Fibroblast of lung (primary cell): ENCODE results near the gene NOL11. TPM values are rescaled to one million over a fixed set of nuclear protein-coding genes. Genes with fewer than 3 reads are reported as not detected.

Experiments used
- DNase-seq, 2 donors: peaks; one replicate each; pipeline versions ENCODE4 v3.0.0 to v3.0.0-alpha.2; 2010; ENCODE audit warnings: low read depth in 2 of 2
- H2AFZ ChIP-seq: 2 replicates; pipeline ENCODE4 v1.5.1; 2012; ENCODE audit warnings: low read length, control low read depth, inconsistent platforms
- H3K27ac ChIP-seq: 2 replicates; pipeline ENCODE4 v1.5.1; 2011; ENCODE audit warnings: low read length, control low read depth; ENCODE audit not compliant: insufficient read depth
- H3K27me3 ChIP-seq: 2 replicates; pipeline ENCODE4 v1.5.1; 2011; ENCODE audit warnings: mild to moderate bottlenecking, low read length; ENCODE audit not compliant: control insufficient read depth, insufficient read depth
- H3K36me3 ChIP-seq: 2 replicates; pipeline ENCODE4 v1.5.1; 2011; ENCODE audit warnings: low read length; ENCODE audit not compliant: control insufficient read depth, insufficient read depth
- H3K4me1 ChIP-seq: 2 replicates; pipeline ENCODE4 v1.5.1; 2011; ENCODE audit warnings: low read length; ENCODE audit not compliant: control insufficient read depth, insufficient read depth; ENCODE audit errors: extremely low read depth
- H3K4me2 ChIP-seq: 2 replicates; pipeline ENCODE4 v1.5.1; 2011; ENCODE audit warnings: low read length, control low read depth; ENCODE audit not compliant: insufficient read depth; ENCODE audit errors: extremely low read depth
- H3K4me3 ChIP-seq, 4 experiments: fragments of 200-600 bp in 1 of 4; sonication (generic) in 1 of 4; replicated peaks in 1 of 4; 2 replicates each; pipeline ENCODE4 v1.5.1; 2011 to 2016; ENCODE audit warnings: low read length in 4 of 4, low read depth in 3 of 4, mild to moderate bottlenecking in 3 of 4, control low read depth in 2 of 4, inconsistent platforms in 1 of 4, mixed read lengths in 1 of 4; ENCODE audit not compliant: insufficient read depth in 1 of 4; ENCODE audit errors: control extremely low read depth in 1 of 4
- H3K79me2 ChIP-seq: 2 replicates; pipeline ENCODE4 v1.5.1; 2012; ENCODE audit warnings: mild to moderate bottlenecking, low read length, inconsistent platforms; ENCODE audit not compliant: control insufficient read depth, insufficient read depth
- H3K9ac ChIP-seq: 2 replicates; pipeline ENCODE4 v1.5.1; 2011; ENCODE audit warnings: mild to moderate bottlenecking, low read length, control low read depth; ENCODE audit not compliant: insufficient read depth
- H3K9me3 ChIP-seq: 2 replicates; pipeline ENCODE4 v1.5.1; 2012; ENCODE audit warnings: low read depth, low read length; ENCODE audit not compliant: control insufficient read depth, insufficient read depth
- H4K20me1 ChIP-seq: 2 replicates; pipeline ENCODE4 v1.5.1; 2011; ENCODE audit warnings: low read length; ENCODE audit not compliant: control insufficient read depth, insufficient read depth; ENCODE audit errors: extremely low read depth
- EZH2 ChIP-seq: IDR thresholded peaks from 2 replicates; pipeline ENCODE4 v1.5.1; 2012; ENCODE audit warnings: low read length, control low read depth, mild to moderate bottlenecking; ENCODE audit errors: missing control alignments
- polyA plus RNA-seq, 2 donors: library from polyadenylated mRNA; depleted of rRNA in 1 of 2; stranded (reverse) in 1 of 2; unstranded in 1 of 2; fragments of >200 nt; gene quantifications; 2 replicates each; pipeline ENCODE4 v1.2.1, GENCODE V29; 2011 to 2012; ENCODE audit warnings: missing spikeins in 1 of 2
- total RNA-seq: library from RNA; depleted of rRNA; stranded (reverse); fragments of >200 nt; gene quantifications from 2 replicates; pipeline ENCODE4 v1.2.1, GENCODE V29; 2014
- TF ChIP-seq, protein P1 (sequence below), 2 donors: IDR thresholded peaks in 1 of 2; conservative IDR thresholded peaks in 1 of 2; 1 replicate in 1 of 2; 2 replicates in 1 of 2; pipeline ENCODE4 v1.5.1; 2011 to 2012; ENCODE audit warnings: low read length in 2 of 2, control low read depth in 1 of 2, inconsistent platforms in 1 of 2, low read depth in 1 of 2, mild to moderate bottlenecking in 1 of 2

Gene NOL11
- total and polyA plus RNA-seq, 2 donors (not counting 1 experiment from before 2014, with no cell fraction given) = 21.5 to 35.6 TPM

DNA sequence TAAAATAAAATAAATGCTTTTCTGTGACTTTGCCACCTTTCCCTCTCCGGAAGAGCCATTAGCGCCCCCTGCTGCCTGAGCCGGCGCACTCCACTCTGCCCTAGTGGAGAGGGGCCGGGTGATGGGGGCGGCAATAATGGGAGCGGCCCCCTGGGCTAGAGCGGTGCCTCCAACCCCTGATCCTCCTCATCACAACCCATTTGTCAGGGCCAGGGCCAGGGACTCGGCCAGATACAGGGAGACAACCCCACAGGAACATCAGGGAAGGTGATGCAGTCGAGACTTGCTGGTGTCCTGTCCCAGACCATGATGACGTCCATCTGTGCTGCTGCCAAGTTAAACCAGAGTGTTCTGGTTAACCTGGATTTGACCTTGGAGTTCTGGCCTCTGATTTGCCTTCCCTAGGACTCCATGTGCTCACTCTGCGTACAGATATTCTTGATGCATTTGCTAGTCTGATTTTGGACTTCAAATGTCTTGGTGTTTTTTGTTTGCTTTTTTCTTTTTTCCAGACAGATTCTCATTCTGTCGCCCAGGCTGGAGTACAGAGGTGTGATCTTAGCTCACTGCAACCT, 61.4 kb downstream of the NOL11 start:
- H3K27me3 ChIP-seq = no peaks in the 10 kb centered on the region
- H3K36me3 ChIP-seq = no peaks in the 10 kb centered on the region
- no peaks in the 10 kb centered on the region for H3K79me2 ChIP-seq
- no peak overlapping the region for H3K9ac ChIP-seq
- peak; percentile 61 to 81 for DNase-seq
- H2AFZ ChIP-seq = peak overlapping the region; percentile 70
- H4K20me1 ChIP-seq = no peaks in the 10 kb centered on the region
- no peak overlapping the region for H3K4me2 ChIP-seq
- H3K4me1 ChIP-seq = no peaks in the 10 kb centered on the region
- H3K27ac ChIP-seq = no peak overlapping the region
- no peaks in the 10 kb centered on the region for H3K9me3 ChIP-seq
- no peak overlapping the region for H3K4me3 ChIP-seq
- TF ChIP-seq EZH2 = no peak
- TF ChIP-seq, protein P1, sequence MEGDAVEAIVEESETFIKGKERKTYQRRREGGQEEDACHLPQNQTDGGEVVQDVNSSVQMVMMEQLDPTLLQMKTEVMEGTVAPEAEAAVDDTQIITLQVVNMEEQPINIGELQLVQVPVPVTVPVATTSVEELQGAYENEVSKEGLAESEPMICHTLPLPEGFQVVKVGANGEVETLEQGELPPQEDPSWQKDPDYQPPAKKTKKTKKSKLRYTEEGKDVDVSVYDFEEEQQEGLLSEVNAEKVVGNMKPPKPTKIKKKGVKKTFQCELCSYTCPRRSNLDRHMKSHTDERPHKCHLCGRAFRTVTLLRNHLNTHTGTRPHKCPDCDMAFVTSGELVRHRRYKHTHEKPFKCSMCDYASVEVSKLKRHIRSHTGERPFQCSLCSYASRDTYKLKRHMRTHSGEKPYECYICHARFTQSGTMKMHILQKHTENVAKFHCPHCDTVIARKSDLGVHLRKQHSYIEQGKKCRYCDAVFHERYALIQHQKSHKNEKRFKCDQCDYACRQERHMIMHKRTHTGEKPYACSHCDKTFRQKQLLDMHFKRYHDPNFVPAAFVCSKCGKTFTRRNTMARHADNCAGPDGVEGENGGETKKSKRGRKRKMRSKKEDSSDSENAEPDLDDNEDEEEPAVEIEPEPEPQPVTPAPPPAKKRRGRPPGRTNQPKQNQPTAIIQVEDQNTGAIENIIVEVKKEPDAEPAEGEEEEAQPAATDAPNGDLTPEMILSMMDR (conservative IDR thresholded peaks at IDR 0.05 in 1 of 2, IDR thresholded peaks at IDR 0.05 in 1 of 2; ENCODE audit: low read depth in 1 of 2, low read length in 2 of 2) = peak; percentile 46 to 66

- H3K27me3 ChIP-seq = no peaks in the 10 kb centered on the region
- DNase-seq = no peak
- H3K79me2 ChIP-seq = no peaks in the 10 kb centered on the region
- H3K4me2 ChIP-seq = no peak overlapping the region
- H3K27ac ChIP-seq = no peak overlapping the region
- TF ChIP-seq, protein P1 (conservative IDR thresholded peaks at IDR 0.05 in 1 of 2, IDR thresholded peaks at IDR 0.05 in 1 of 2; ENCODE audit: low read depth in 1 of 2, low read length in 2 of 2) = no peak
- TF ChIP-seq EZH2 = no peak
- H3K36me3 ChIP-seq = no peaks in the 10 kb centered on the region
- H4K20me1 ChIP-seq = no peaks in the 10 kb centered on the region
- no peak overlapping the region for H2AFZ ChIP-seq
- no peaks in the 10 kb centered on the region for H3K9me3 ChIP-seq
- no peaks in the 10 kb centered on the region for H3K4me1 ChIP-seq
- H3K9ac ChIP-seq = no peak overlapping the region
- H3K4me3 ChIP-seq = no peak overlapping the region
Measured at GRCh38 chr17:67784364-67785121, 66.8 kb downstream of the NOL11 start.

DNA sequence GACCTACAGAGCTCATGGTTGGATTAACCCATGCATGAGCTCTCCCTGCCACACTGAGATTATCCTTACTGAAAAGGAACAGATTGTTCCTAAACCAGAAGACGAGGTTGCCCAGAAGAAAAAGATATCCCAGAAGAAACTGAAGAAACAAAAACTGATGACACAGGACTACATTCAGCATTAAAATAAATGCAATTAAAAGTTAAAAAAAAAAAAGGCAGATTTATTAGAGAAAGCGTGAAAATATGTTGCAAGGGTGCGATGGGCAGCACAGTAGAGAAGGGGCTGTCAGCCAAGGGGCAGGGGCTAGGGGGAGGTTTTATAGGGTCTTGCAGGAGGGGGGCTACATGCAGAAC, 67.4 kb downstream of the NOL11 start:
- no peaks in the 10 kb centered on the region for H4K20me1 ChIP-seq
- no peak overlapping the region for H3K4me2 ChIP-seq
- H3K4me1 ChIP-seq = no peaks in the 10 kb centered on the region
- no peak overlapping the region for H3K9ac ChIP-seq
- no peak overlapping the region for H3K27ac ChIP-seq
- H3K36me3 ChIP-seq = no peaks in the 10 kb centered on the region
- H2AFZ ChIP-seq = no peak overlapping the region
- H3K79me2 ChIP-seq = no peaks in the 10 kb centered on the region
- no peak overlapping the region for H3K4me3 ChIP-seq
- no peak for DNase-seq
- no peaks in the 10 kb centered on the region for H3K9me3 ChIP-seq
- TF ChIP-seq, protein P1 (conservative IDR thresholded peaks at IDR 0.05 in 1 of 2, IDR thresholded peaks at IDR 0.05 in 1 of 2; ENCODE audit: low read depth in 1 of 2, low read length in 2 of 2) = no peak
- no peak for TF ChIP-seq EZH2
- no peaks in the 10 kb centered on the region for H3K27me3 ChIP-seq
